Measurements from ENCODE around the gene PTP4A2.

Gene PTP4A2

DNA sequence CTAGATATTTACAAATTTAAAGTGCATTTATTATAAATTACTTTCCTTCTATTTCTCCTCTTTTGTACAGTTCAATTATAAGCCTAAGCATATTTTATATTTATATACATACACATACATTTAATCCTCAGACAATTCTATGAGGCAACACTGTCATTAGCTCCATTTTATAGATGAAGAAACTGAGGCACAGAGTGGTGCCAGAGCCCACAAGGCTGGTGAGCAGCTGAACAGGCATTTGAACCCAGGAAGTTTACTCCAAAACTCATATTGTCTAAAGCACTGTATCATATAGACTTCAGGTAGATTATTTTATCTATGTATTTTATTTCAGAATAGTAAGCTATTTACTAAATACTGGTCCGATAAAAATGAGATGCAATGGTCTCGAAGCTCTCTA lies 52.3 kb downstream of the PTP4A2 start:
- DNase-seq (ENCODE audit: low spot score) = no peak

DNA sequence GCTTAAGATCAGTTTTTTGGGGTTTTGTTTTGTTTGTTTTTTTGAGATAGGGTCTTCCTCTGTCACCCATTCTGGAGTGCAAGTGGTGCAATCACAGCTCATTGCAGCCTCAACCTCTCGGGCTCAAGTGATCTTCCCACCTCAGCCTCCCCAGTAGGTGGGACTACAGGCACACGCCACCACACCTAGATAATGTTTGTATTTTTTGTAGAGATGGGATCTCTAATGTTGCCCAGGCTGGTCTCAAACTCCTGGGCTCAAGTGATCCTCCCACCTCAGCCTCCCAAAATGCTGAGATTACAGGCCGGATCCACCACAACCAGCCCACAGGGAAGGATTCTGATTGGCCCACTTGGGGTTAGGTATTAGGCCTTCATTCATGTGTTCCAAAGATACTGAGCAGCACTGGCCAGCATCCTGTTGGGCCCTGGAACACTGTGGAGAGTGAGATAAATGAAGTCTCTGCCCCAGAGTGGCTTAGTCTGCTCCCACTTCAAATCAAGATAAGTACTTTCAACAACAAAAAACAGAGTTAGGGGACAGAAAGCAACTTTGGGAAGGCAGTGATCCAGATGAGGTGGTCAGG lies 54.7 kb downstream of the PTP4A2 start:
- DNase-seq (ENCODE audit: low spot score) = no peak

DNA sequence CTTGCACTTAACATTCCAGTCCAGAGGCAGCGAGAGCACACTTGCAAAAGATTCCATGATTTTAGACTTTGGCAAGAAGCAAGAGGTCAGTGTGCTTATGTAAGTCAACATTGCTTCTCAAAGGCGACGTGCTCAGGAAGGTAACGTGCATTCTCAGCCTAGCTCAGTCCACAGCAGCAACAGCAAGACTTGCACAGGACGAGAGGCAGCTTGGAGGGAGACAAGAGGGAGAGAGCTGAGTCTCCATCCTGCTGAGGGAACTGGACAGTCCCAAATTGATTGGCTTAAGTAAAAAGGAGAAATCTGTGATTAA lies 56.5 kb downstream of the PTP4A2 start:
- peak; percentile 24 for DNase-seq (ENCODE audit: low spot score)

DNA sequence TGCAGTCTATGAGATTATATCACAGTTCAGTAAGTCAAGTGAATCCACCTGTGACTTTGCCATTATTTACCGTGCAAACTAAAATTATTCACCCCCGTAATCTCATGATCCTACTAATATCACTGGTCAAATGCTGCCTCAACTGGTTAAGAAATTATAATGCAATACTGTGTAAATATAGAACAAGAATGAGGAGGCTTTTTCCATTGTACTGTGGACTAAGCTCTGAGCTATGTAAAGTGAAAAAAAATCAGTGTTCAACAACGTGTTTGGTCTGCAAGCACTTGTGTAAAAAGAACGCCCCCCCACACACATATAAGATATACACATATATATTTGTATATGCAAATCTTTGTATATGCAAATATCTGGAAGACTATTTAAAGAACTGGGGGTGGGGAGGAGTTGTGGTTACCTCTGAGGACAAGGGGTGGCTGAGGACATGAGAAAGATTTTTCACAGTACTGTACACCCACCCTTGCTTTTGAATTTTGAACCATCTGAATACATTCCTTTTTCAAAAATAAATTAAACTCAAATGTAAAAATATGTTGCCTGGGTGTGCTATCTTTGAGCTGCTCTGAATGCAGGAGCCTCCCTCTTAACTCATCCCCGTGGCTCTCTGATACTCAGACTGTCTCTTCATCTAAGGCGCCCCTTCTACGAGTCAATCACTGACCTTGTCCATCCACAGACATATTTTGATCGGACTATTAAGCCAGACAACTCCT lies 57.0 kb downstream of the PTP4A2 start:
- DNase-seq (ENCODE audit: low spot score) = no peak

DNA sequence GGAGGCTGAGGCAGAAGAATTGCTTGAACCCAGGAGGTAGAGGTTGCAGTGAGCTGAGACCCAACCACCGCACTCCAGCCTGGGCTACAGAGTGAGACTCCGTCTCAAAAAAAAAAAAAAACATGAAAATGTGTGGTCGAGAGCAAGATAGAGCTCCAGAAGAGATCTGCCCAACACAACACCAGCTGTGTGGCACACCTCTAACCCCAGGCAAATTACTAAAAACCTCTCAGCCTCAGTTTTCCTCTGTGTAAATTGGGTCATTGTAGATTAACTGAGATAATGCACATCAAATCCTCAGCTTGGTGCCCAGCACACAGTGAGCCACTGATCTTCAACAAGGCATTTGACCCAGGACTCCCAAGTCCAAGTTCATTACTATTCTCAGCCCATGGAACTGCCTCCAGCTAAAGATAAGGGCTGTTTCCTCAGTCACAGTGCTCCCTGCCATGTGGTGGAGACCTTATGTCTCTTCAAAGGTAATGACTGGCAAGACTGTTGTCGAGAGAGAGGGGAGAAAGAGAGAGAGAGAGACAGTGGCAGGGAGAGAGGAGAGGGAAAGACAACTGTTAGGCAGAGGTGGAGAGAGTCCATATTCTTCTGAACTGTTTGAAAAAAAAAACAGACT lies 58.1 kb downstream of the PTP4A2 start:
- no peak for DNase-seq (ENCODE audit: low spot score)

DNA sequence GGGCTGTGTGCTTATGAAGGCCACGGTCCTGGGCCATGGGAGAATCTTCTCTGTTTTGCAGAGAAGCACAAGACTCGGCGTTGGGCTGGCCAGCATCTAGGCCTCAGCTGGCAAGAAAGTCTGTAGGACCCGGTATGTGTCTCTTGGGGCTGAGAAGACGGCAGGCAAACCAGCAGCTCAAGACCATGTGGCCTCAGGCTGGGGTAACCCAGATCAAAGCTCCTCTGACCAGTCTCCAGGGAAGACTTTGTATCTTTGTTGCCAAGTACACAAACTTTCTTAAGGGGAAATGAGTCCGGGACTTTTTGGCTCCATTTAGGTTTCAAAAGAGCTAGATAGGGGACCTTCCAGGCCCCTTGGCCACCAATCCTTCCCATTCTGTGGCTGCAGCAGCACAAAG lies 60.1 kb downstream of the PTP4A2 start:
- DNase-seq (ENCODE audit: low spot score) = no peak

DNA sequence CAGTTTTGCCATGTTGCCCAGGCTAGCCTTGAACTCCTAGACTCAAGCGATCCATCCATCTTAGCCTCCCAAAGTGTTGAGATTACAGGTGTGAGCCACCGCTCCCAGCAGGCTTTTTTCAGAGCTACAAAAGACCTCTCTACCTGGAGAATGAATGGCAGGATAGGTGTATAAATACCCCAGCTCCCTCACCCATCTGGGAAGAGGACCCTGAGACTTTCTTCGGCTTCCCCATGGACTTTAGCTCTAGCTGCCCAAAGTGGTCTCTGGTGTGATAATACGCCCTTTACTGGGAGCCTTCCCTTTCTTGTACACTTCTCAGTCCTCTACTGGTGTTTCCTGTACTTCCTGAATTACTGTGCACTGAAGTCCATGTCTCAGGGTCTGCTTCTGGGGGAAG lies 60.6 kb downstream of the PTP4A2 start:
- no peak for DNase-seq (ENCODE audit: low spot score)

DNA sequence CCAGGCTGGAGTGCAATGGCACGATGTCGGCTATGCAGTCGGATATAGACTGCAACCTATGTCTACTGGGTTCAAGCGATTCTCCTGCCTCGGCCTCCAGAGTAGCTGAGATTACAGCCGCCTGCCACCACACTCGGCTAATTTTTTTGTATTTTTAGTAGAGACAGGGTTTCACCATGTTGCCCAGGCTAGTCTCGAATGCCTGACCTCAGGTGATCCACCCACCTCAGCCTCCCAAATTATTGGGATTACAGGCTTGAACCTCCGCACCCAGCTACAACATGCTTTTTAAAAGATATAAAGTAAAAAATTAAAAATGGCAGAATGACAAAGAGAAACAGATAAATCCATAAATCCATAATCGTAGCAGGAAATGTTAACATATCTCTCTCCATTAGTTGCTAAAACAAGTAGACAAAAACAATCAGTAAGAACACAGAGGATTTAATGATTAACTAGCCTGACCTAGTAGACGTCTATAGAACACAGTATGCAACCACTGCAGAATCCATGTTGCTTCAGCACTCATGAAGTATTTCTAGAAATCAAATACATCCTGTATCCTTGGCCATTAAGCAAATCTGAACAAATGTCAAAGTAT lies 62.4 kb downstream of the PTP4A2 start:
- peak; percentile 46 for DNase-seq (ENCODE audit: low spot score)

DNA sequence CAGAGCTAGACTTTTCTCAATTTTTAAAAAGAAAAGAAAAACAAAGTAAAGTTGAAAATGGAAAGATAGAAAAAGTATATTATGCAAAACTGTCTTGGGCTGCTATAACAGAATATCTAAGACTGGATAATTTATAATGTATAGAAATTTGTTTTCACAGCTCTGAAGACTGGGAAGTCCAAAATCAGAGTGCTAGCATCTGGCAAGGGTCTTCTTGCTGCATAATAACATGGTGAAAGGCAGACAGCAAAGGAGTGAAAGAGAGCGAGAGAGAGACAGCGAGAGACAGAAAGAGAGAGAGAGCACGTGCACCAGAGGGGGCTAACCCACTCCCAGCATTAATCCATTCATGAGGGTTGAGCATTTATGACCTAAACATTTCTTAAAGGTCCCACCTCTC lies 63.2 kb downstream of the PTP4A2 start:
- no peak for DNase-seq (ENCODE audit: low spot score)

DNA sequence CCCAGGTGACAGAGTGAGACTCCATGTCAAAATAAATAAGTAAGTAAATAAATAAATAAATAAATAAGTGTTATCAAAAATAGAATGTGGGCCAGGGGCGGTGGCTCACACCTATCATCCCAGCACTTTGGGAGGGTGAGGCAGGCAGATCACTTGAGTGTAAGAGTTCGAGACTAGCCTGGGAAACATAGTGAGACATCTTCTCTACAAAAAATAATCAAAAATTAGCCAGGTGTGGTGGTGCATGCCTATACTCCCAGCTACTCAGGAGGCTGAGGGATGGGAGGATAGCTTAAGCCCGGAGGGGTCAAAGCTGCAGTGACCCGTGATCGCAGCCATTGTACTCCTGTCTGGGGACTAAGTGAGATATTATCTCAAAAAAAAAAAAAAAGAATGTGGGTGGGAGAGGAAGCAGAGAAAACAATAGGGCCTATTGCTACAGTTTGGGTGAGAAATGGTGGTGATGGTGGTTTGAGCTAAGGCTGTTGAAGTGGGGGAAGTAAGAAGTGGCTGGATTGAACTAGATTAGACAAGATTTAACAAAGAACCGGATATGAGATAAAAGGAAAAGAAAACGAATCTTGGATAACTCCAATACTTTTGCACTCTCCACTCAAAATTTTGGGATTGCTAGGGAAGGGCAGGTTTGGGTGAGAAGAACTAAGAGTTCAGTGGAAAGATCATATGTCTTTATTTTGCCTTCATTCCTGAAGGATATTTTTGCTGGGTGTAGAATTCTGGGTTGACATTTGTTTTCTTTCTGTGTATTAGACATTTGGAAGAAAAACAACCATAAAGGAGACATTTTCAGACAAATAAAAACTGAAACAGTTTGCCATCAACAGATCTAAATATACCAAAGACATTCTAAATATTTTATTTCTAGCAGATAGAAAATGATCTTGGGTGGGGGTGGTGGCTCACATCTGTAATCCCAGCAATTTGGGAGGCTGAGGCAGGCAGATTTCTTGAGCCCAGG lies 65.2 kb downstream of the PTP4A2 start:
- no peak for DNase-seq (ENCODE audit: low spot score)

DNA sequence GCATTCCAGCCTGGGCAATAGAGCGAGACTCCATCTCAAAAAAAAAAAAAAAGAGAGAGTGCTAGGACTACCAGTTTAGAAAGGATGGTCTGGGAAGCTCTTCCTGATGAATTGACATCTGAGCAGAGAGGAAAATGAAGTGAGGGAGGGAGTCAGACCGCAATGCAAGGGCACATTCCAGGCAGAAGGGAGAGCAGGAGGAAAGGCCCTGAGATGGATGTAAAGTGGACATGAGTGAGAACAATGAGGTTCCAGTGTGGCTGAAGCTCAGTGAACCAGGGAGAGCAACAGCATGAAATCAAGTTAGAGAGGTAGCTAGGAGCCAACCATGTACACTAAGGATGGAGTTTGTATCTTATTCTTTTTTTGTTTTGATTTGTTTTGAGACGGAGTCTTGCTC lies 66.5 kb downstream of the PTP4A2 start:
- no peak for DNase-seq (ENCODE audit: low spot score)

DNA sequence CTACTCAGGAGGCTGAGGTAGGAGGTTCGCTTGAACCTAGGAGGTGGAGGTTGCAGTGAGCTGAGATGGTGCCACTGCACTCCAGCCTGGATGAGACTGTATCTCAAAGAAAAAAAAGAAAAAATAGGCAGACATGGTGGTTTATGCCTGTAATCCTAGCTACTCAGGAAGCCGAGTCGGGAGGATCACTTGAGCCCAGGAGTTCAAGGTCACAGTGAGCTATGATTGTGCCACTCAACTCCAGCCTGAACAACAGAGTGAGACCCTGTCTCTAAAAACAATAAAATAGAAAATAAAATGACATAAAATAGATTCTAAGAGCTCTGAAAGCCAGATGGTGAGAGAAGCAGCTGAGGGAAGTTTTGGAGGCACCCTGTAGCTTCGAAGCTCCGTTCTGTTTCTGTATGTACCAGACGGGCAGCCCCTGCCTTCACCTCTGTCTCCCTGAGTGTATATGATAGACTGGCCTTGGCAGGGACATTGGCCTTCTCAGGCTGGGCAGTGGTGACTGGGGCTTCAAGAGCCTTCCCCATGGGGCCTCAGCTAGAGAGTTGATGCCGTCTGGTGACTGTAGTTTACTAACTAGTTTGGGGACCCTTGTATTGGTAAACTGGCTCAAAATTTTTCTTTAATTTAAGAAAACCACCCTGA lies 68.0 kb downstream of the PTP4A2 start:
- DNase-seq (ENCODE audit: low spot score) = no peak

DNA sequence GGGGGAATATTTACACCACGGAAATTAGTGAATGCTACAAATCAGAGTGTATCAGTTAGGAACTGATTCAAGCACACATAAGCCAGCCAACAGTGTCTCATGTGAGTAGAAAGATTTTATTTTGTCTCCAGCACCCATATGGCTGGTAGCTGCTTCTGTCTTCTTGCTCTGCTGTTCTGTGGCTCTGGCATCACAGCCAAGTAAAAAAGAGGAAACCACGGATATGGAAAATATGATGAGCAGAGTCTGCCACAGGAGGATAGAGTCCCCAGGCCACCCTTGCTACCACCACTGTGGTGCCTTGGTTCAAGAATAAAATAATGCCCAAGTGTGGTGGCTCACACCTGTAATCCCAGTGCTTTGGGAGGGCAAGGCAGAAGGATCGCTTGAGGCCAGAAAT lies 68.7 kb downstream of the PTP4A2 start:
- DNase-seq (ENCODE audit: low spot score) = no peak

DNA sequence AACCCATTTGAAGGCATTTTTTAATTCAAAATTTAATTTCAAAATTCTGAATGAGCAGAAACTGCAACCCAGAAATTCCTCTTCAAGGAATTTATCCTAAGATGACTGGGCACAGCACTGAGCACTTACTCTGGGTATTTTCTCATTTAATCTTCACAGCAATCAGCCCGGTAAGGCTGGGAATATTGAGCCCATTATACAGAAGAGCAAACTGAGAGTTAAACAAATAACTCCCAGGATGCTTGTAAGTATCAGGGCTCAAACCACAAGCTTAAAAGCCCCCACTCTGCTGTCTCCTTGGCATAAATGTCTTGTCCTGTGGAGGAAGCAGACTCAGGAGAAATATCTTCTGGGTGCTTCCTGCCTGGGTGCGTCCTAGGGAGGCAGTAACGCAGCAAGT lies 69.3 kb downstream of the PTP4A2 start:
- DNase-seq (ENCODE audit: low spot score) = no peak

DNA sequence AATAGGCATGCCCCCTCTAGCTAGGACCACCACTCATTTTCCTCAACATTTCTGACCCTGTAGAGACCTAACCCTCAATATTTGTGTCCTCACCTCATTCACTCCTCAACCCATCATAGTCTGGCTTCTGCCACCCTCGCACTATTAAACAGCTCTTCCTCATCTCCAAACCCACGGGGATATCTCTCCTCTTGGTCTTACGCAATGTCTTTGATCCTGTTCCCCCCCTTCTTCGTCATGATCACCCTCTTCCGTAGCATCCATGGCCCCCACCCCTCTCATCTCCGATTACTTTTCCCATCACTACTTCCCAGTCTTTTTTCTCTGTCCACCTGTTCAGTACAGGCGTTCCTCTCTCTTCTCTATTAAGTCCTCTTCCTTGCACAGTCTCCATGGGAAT lies 70.6 kb downstream of the PTP4A2 start:
- no peak for DNase-seq (ENCODE audit: low spot score)

DNA sequence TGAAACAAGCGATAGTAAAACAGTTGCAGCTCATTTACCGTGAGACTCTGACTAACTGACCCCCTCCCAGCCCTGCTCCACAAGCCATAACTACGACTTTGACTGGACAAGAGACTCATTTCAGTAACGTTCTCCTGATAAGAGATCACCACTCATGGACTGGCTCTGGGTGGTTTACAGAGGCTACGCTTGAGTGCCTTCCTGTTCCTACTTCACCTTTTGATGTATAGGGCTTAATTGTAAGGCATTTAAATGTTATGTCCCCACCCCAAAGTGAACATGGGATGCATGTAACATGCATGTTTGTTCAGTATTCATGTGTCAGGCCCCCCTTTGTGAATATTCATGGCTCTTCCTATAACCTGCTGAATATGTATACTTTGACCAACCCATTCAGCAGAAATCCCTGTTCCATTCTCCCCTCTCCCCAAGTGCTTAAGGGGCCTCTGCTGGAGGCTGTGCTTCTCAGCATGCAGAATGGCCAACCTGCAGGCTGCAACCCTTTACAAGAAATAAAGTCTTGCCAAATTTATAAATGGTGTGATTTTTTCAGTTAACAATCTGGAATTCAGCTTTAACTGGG lies 71.6 kb downstream of the PTP4A2 start:
- no peak for DNase-seq (ENCODE audit: low spot score)

DNA sequence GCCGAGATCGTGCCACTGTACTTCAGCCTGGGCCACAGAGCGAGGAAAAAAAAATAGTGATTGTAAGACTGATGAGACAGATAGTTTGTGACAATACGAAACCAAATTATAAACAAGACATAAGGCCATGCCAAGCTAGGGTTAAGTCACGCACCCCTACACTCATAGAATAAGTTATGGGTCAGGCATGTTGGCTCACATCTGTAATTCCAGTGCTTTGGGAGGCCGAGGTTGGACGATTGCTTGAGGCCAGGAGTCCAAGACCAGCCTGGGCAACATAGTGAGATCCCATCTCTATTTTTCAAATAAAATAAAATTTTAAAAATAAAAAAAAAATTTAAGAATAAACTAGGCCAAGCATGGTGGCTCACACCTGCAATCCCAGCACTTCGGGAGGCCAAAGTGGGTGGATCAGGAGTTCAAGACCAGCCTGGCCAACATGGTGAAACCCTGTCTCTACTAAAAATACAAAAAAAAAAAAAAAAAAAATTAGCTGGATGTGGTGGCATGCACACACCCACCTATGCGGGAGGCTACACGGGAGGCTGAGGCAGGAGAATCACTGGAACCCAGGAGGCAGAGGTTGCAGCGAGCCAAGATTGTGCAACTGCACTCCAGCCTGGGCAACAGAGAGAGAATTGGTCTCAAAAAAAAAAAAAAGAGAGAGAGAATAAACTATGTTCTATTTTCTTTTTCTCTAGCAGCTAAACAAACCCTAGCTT lies 72.3 kb downstream of the PTP4A2 start:
- no peak for DNase-seq (ENCODE audit: low spot score)

DNA sequence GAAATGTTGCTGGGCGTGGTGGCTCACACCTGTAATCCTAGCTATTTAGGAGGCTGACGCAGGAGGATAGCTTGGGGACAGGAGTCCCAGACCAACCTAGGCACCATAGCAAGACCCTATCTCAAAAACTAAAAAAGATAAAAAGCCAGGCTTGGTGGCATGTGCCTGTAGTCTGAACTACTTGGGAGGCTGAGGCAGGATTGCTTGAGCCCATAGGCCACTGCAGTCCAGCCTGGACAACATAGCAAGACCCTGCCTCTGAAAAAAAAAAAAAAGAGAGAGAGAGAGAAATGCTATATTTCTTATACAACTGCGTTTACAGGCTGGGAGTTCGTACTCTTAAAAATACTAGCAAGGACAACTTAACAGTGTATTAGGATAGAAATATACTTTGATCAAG lies 76.1 kb downstream of the PTP4A2 start:
- no peak for DNase-seq (ENCODE audit: low spot score)

DNA sequence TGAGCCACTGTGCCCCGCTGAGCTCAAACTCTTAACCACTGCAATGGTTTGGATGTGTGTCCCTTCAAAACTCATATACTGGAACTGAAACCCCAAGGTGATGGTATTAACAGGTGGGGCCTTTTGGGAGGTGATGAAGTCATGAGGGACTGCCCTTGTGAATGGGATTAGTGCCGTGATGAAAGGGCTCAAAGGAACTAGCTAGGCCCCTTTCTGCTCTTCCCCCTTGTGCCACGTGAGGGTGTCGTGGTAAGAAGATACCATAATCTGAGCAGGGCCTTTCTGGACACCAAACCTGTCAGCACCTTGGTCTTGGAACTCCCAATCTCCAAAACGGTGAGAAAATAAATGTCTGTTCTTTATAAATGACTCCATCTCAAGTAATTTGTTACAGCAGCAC lies 76.8 kb downstream of the PTP4A2 start:
- no peak for DNase-seq (ENCODE audit: low spot score)

DNA sequence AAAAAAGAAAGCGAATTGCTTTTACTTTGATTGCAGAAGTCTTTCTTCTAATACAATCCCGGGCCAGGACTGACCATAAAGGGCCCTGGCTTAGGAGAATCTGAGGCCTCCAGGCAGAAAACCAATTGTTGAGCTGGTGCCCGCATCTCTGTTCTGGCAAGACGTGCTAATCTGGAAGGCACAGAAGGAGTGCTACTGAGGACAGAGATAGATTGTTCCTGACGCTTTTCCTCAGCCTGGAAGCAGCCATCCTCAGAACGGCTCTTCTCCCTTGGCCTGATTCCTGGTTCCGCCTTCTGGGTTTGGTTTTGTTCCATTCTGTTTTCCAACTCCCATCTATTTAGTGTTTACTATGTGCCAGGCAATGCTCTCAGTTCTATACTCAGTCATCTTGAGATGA lies 77.6 kb downstream of the PTP4A2 start:
- DNase-seq (ENCODE audit: low spot score) = no peak

DNA sequence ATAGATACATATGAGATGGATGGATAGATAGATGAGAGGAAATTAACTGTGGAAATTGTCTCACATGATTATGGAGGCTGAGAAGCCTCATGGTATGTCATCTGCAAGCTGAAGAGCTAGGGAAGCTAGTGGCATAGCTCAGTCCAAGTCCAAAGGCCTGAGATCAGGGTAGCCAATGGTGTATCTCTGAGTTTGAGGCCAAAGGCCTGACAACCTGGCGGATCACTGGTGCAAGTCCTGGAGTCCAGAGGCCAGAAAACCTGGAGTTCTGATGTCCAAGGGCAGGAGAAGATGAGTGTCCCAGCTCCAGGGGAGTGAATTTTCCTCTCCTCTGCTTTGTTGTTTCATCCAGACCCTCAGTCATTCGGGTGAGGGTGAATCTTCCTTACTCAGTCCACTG lies 78.4 kb downstream of the PTP4A2 start:
- no peak for DNase-seq (ENCODE audit: low spot score)

All from HuH-7 (cell line).